BJ (cell line): ENCODE measurements around the gene FTO. TPM values are rescaled to one million over a fixed set of nuclear protein-coding genes. Genes with fewer than 3 reads are reported as not detected.
A peak's percentile ranks its signal among the peaks of the same experiment; 100 is the strongest.

Source experiments
- CTCF ChIA-PET: fragments of 350-600 bp; formaldehyde crosslinking; extraction: SDS; loops from one replicate; lab custom pipeline; 2021; ENCODE audit warnings: antibody characterized with exemption, inconsistent platforms; lab: Yijun Ruan, JAX
- POLR2A ChIA-PET: fragments of 300-600 bp; sonication (Branson Sonifier 250); formaldehyde crosslinking; extraction: SDS; loops from one replicate; lab custom pipeline; 2021; ENCODE audit warnings: antibody characterized with exemption; lab: Charles Lee
- DNase-seq: peaks from one replicate; pipeline ENCODE4 v3.0.0-alpha.2; 2011; ENCODE audit warnings: low read depth
- H3K27me3 ChIP-seq: 2 replicates; pipeline ENCODE4 v1.6.0; 2011; ENCODE audit warnings: low read length; ENCODE audit not compliant: control insufficient read depth, insufficient read depth
- H3K36me3 ChIP-seq: 2 replicates; pipeline ENCODE4 v1.5.1; 2011; ENCODE audit warnings: low read length; ENCODE audit not compliant: control insufficient read depth, insufficient read depth
- H3K4me3 ChIP-seq: 2 replicates; pipeline ENCODE4 v1.5.1; 2011; ENCODE audit warnings: low read depth, mild to moderate bottlenecking, control low read depth, low read length
- polyA plus RNA-seq: library from polyadenylated mRNA; depleted of rRNA; stranded (reverse); fragments of >200 nt; gene quantifications from 2 replicates; pipeline ENCODE4 v1.2.3, GENCODE V29; 2011
- TF ChIP-seq, protein P1 (sequence below): IDR thresholded peaks from 2 replicates; pipeline ENCODE4 v1.5.1; 2011; ENCODE audit warnings: low read depth, mild to moderate bottlenecking, control low read depth, inconsistent platforms, low read length, moderate library complexity; ENCODE audit not compliant: insufficient read depth

FTO gene
- polyA plus RNA-seq, 1 experiment: 86.3 TPM

DNA sequence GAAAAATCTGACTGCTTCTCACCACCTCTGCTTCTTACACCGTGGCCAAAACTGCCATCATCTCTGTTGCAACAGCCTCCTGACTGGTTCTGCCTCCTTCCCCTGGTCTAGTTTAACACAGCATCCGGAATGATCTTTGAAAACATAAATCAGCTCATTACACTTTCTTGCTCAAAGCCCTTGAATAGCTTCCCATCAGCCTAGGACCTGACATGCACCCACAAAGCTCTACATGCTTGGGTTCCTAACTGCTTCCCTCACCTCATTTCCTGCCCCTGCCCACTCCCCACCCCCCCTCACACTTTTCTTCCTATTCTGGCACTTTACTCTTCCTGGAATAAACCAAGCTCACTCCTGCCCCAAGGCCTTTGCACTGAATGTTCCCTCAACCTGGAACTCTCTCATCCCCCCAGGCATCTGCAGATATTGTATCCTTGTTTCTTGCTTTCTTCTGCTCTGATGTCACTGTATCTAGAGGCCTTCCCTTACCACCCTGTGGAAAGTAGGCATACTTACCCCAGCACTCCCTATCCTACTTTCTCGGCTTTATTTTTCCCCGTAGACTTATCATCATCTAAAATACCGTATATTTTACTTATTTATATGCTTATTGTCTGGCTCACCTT lies 112.4 kb downstream of the FTO start:
- TF ChIP-seq, protein P1, sequence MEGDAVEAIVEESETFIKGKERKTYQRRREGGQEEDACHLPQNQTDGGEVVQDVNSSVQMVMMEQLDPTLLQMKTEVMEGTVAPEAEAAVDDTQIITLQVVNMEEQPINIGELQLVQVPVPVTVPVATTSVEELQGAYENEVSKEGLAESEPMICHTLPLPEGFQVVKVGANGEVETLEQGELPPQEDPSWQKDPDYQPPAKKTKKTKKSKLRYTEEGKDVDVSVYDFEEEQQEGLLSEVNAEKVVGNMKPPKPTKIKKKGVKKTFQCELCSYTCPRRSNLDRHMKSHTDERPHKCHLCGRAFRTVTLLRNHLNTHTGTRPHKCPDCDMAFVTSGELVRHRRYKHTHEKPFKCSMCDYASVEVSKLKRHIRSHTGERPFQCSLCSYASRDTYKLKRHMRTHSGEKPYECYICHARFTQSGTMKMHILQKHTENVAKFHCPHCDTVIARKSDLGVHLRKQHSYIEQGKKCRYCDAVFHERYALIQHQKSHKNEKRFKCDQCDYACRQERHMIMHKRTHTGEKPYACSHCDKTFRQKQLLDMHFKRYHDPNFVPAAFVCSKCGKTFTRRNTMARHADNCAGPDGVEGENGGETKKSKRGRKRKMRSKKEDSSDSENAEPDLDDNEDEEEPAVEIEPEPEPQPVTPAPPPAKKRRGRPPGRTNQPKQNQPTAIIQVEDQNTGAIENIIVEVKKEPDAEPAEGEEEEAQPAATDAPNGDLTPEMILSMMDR: no peak
- Histone ChIP-seq H3K27me3 (no peaks in the 10 kb centered on the region), H3K36me3 (no peaks in the 10 kb centered on the region), H3K4me3 (no peak overlapping the region)
- ChIA-PET POLR2A (no interaction called here), CTCF (interaction anchor here (0.8 to 1.6 kb wide), 3 partner anchors 20 to 43 kb away, joined by 3 to 4 read pairs (median 4); no protein-coding TSS in a partner anchor)
- DNase-seq: no peak

DNA sequence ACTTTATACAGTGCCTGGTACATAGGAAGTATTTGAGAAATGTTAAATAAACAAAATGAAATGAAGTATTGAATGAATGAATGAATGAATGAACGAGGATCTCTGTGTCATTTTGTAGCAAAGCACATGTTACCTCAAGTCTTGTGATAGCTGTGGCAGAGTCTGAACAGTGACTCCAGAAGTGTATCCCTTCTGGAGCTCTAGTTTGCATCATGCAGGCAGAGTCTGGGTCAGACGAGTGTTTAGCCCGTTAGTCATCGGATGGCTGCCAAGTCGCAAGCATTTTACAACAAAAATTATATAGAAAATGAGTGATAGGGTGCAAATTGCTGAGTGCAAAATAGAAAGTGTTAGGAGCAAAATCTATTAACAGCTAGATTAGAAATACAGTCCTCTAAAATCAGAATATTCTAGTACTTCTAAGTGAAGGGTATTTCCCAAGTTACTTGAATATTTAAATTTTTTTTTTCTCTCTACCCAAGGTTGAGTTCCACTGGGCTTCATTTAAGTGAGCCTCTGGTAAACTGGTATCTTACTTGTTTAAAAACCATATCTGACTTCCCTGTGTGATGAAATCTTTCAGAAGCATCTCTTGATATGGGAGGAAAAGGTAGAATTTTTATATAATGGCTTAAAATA lies 113.3 kb downstream of the FTO start:
- POLR2A ChIA-PET: interaction anchor here (0.7 kb wide), 1 partner anchor 19 kb away, joined by 3 read pairs; no protein-coding TSS in a partner anchor
- Histone ChIP-seq H3K27me3 (no peaks in the 10 kb centered on the region), H3K4me3 (no peak overlapping the region), H3K36me3 (no peaks in the 10 kb centered on the region)
- TF ChIP-seq, protein P1: no peak
- CTCF ChIA-PET: interaction anchor here (0.7 to 1.4 kb wide), 2 partner anchors 41 to 60 kb away, joined by 3 to 4 read pairs; no protein-coding TSS in a partner anchor
- peak; percentile 70 for DNase-seq

GRCh38 chr16:53817812-53818550 lies 114.0 kb downstream of the FTO start:
- Histone ChIP-seq H3K4me3 (no peak overlapping the region), H3K27me3 (no peaks in the 10 kb centered on the region), H3K36me3 (no peaks in the 10 kb centered on the region)
- POLR2A ChIA-PET: no interaction called here
- TF ChIP-seq, protein P1: no peak
- CTCF ChIA-PET: no interaction called here
- peak; percentile 36 for DNase-seq

DNA sequence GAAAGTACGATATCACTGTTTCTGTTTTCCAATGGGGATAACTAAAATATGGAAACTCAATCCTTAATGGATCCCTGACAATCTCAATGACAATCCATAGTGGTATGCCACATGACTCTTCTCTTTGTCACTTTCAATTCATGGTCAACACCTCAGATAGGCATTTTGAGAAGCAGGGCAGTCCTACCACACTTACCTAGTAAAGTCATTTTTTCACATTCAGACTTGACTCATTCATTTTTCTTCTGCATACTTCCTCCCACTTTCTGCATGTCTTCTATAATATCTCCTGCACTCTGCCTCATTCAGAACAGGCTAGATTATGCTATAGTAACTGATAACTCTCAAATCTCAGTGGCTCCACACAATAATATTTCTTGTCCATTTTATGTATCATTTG lies 117.5 kb downstream of the FTO start:
- ChIA-PET CTCF (interaction anchor here (1.0 kb wide), 1 partner anchor 70 kb away, joined by 3 read pairs; no protein-coding TSS in a partner anchor), POLR2A (no interaction called here)
- Histone ChIP-seq H3K27me3 (no peaks in the 10 kb centered on the region), H3K36me3 (no peaks in the 10 kb centered on the region), H3K4me3 (no peak overlapping the region)
- DNase-seq: peak; percentile 11
- TF ChIP-seq, protein P1: no peak
